GM20000 (cell line): ENCODE measurements around the gene ACOT11.
"Not testable (repeated sequence)": the region's sequence is repeated elsewhere in the genome, so short reads cannot be mapped to it uniquely, and the experiment has no call there.

ENCODE experiments used
- DNase-seq: peaks from one replicate; pipeline ENCODE4 v3.0.0; 2012; ENCODE audit warnings: low spot score
- TF ChIP-seq, protein P1 (sequence below): IDR thresholded peaks from 2 replicates; pipeline ENCODE4 v1.5.1; 2012; ENCODE audit warnings: mild to moderate bottlenecking, control low read depth; ENCODE audit errors: extremely low read depth, missing control alignments

The ACOT11 gene

DNA sequence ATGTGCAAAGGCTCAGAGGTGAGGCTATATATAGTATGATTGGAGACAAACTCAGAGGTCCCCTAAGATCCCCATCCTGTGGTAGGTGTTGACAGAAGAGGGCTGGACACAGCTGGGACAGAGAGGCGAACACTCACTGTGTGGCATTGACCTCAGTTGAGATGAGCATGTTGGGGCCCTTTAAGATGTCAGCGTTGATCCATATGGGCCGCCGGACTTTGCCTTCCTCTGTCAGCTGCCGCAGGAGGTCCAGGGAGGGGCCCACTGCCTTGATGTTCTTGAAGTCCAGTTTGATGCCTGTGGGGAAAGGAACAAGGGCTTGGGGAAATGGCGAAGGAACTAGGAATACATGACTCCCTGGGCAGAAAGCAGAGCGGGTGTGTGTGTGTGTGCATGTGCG lies 66.5 kb downstream of the ACOT11 start:
- TF ChIP-seq, protein P1, sequence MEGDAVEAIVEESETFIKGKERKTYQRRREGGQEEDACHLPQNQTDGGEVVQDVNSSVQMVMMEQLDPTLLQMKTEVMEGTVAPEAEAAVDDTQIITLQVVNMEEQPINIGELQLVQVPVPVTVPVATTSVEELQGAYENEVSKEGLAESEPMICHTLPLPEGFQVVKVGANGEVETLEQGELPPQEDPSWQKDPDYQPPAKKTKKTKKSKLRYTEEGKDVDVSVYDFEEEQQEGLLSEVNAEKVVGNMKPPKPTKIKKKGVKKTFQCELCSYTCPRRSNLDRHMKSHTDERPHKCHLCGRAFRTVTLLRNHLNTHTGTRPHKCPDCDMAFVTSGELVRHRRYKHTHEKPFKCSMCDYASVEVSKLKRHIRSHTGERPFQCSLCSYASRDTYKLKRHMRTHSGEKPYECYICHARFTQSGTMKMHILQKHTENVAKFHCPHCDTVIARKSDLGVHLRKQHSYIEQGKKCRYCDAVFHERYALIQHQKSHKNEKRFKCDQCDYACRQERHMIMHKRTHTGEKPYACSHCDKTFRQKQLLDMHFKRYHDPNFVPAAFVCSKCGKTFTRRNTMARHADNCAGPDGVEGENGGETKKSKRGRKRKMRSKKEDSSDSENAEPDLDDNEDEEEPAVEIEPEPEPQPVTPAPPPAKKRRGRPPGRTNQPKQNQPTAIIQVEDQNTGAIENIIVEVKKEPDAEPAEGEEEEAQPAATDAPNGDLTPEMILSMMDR, result no peak
- no peak for DNase-seq

DNA sequence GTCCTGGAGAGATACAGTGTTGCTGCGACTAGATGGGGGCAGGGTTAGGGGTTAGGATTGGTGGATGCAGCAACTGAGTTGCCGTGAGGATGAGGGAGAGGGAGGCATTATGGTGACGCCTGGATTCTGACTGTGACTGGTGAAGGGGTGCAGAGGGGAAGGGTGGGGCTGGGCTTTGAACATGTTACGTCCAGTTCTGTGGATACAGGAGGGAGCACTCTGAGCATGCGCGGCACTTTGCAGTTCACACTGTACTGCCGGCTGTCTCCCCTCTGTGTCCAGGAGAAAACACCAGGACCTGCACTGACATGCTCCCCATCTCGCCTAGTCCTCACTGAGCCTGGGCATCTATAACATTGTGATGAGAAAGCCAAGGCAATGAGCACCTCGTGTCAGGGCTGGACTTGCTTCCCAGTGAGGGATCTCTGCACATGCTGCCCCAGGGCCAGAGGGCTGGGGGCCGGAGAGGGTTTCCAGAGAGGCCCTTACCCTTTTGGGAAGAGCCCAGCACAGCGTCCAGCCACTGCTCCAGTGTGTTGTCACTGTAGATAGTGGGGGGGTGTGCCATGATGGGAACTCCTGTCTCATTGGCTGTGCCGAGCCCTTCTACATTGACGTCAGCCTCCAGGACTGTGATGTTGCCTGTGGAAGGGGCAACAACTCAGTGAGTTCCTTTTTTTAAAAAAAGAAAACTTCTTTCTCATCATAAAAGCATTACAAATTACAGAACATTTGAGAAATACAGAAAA lies 67.7 kb downstream of the ACOT11 start:
- DNase-seq, result no peak
- TF ChIP-seq, protein P1, result no peak

DNA sequence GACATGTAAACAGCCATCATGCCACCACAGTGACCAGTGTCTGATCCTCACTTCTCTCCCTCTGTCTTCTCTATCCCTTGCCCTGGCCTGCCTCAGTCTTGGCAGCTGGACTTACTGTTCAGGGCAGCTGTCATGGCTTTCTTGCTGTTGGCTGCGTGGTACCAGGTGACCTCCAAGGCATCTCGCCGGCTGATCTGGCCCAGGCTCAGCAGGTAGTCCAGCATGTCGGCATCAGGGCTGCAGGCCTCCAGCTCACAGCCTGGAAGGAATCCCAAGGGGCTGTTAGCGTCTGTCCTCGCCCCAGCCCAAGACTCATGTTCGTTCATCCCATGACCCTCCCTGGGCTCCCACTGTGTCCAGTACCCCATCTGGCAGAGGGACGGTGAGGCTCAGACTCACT lies 71.7 kb downstream of the ACOT11 start:
- DNase-seq, result no peak
- TF ChIP-seq, protein P1, result no peak

DNA sequence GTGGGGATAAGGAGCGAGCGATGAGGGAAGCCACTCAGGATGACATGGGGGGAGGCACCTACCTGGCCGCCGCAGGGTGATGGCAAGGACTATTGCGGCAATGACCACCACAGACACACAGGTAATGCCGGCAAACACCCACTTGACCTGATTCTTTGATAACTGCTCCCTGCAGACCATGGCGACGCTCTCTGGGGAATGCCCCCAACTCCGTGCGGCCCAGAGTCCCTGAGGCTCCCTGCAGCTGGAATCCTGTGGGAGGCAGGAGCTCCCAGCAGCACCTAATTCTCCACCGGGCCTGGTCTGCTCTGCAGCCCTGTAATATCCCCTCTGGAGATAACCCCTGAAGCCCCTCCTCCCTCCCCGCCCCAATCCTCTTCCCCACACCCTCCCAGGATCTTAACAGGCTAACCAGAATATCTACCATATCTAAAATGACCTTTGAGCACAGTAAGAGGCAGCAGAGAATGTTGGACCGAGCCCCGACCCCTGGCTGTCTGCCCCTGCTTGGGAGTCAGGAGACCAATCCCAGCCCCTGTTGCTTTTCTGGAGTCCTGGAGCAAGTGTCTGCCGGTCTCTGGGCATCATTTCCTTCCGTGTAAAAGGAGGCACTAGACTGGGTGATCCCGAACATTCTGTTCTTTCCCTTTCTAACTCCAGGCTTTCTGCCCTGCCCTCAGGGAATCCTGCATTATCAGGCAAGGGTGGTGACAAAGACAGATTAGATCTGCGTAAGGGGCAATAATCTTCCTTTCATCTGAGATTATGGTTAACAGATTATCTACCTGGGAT lies 75.4 kb downstream of the ACOT11 start, which contains the start of gene FAM151A:
Gene FAM151A, minus strand, starts transcription at position 310 of the 792 bp plus-strand sequence. Its CDS starts 130 bp downstream, at position 180.
- TF ChIP-seq, protein P1, result no peak
- DNase-seq, result no peak

DNA sequence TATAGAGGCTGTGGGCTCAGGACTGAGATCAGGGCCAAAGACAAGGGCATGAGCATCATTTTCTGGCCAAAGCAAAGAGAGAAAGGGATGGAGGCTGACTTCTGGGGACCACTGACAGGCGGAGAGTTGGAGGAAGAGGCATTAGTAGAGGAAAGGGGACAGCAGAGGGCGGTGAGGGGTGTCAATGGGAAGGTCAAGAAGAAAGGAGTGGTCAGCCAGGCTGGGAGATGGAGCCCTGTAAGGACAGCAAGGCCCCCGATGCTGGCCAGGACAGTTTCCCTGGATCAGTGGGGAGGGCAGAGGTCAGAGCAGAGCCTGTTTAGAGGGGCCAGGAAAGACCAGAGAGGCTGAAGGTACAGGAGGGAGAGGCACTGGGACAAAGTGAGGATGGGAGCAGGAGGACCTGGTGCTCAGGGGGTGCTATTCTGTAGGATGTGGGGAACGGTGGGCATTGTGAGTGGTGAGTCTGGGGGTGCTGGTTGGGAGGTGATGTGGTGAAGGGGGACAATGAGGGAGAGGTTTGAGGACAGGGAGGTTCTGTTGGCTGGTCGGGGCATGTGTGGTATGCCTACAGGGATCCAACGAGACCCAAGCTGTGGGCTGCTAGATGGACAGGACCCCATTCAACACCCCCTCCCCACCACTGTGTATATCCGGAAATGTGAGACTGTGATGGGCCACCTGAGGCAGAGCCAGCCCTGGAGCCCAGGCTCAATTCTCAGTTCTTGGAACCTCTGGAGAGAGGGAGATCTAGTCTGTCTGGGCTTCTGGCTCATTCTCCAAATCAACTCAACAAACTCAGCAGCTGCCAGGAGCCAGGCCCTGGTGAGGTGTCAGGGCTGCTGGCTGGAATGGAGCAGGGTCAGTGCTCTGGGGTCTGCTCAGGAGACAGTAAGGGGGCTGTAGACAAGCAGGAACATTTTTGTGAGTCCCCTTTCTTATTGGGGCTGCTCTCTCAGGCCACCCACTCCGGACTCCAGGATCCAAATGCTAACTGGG lies 76.7 kb downstream of the ACOT11 start:
- no peak for DNase-seq
- TF ChIP-seq, protein P1, result no peak

DNA sequence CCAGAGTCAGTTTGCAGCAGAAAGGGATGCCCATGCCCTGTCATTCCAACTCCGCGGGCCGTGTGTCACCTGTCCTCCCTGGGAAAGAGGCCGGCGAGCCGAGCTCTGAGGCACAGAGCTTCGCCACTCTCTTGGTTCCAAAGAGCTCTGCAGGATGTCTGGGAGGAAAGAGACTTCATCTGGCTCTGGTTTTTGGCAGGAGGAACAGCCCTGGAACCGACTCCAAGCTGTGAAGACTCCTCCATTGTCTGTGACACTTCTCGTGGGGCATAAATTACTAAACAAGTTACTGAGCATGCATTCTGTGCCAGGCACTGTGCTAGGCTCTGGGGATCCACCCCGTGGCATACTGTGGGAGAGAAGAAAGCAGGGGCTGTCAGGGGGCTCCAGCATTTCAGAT lies 79.2 kb downstream of the ACOT11 start:
- TF ChIP-seq, protein P1, result no peak
- no peak for DNase-seq

DNA sequence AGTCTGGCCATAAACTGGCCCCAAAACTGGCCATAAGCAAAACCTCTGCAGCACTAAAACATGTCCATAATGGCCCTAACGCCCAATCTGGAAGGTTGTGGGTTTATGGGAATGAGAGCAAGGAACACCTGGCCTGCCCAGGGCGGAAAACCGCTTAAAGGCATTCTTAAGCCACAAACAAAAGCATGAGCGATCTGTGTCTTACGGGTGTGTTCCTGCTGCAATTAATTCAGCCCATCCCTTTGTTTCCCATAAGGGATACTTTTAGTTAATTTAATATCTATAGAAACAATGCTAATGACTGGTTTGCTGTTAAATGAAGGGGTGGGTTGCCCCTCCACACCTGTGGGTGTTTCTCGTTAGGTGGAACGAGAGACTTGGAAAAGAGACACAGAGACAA lies 87.8 kb downstream of the ACOT11 start:
- DNase-seq, result not testable (repeated sequence)

DNA sequence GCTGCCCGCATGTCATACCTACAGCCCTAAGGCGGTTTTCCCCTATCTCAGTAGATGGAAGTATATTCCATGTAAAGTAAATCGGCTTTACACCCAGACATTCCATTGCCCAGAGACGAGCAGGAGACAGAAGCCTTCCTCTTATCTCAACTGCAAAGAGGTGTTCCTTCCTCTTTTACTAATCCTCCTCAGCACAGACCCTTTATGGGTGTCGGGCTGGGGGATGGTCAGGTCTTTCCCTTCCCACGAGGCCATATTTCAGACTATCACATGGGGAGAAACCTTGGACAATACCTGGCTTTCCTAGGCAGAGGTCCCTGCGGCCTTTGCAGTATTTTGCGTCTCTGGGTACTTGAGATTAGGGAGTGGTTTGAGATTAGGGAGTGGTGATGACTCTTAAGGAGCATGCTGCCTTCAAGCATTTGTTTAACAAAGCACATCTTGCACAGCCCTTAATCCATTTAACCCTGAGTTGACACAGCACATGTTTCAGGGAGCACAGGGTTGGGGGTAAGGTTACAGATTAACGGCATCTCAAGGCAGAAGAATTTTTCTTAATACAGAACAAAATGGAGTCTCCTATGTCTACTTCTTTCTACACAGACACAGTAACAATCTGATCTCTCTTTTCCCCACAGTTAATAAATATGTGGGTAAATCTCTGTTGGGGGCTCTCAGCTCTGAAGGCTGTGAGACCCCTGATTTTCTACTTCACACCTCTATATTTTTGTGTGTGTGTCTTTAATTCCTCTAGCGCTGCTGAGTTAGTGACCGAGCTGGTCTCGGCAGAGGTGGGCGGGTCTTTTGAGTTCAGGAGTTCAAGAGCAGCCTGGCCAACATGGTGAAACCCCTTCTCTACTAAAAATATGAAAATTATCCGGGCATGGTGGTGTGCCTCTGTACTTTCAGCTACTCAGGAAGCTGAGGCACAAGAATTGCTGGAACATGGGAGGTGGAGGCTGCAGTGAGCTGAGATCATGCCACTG lies 88.7 kb downstream of the ACOT11 start:
- not testable (repeated sequence) for DNase-seq
